NCI-H524 treated with DMSO at 0.1 percent for 48 hours (cell line): ENCODE results near the gene B9D1.

ENCODE experiments used
- DNase-seq: peaks from one replicate; lab custom pipeline; 2025; lab: John Stamatoyannopoulos, UW

B9D1 gene

GRCh38 chr17:19338031-19338990 is 24.2 kb downstream of the B9D1 start:
- no peak for DNase-seq

- DNase-seq = no peak
Measured at GRCh38 chr17:19337712-19338023, 24.9 kb downstream of the B9D1 start.

- DNase-seq = no peak
Measured at GRCh38 chr17:19336938-19337711, 25.4 kb downstream of the B9D1 start.

- no peak for DNase-seq
Measured at GRCh38 chr17:19335951-19336631, 26.4 kb downstream of the B9D1 start.

- no peak for DNase-seq
Measured at GRCh38 chr17:19334331-19334730, 28.2 kb downstream of the B9D1 start.

- DNase-seq = no peak
Measured at GRCh38 chr17:19333736-19334290, 28.7 kb downstream of the B9D1 start.

- no peak for DNase-seq
Measured at GRCh38 chr17:19333132-19333440, 29.4 kb downstream of the B9D1 start.

- no peak for DNase-seq
Measured at GRCh38 chr17:19332371-19333131, 30.0 kb downstream of the B9D1 start.

GRCh38 chr17:19331543-19332245 is 30.8 kb downstream of the B9D1 start:
- DNase-seq = no peak

GRCh38 chr17:19331134-19331533 is 31.4 kb downstream of the B9D1 start:
- no peak for DNase-seq

GRCh38 chr17:19330271-19330670 is 32.3 kb downstream of the B9D1 start:
- no peak for DNase-seq

- no peak for DNase-seq
Measured at GRCh38 chr17:19329839-19330238, 32.7 kb downstream of the B9D1 start.

- no peak for DNase-seq
Measured at GRCh38 chr17:19329136-19329535, 33.4 kb downstream of the B9D1 start.

GRCh38 chr17:19328441-19329061 is 34.0 kb downstream of the B9D1 start:
- DNase-seq = no peak

- no peak for DNase-seq
Measured at GRCh38 chr17:19327031-19327783, 35.3 kb downstream of the B9D1 start.

- no peak for DNase-seq
Measured at GRCh38 chr17:19325542-19325941, 37.0 kb downstream of the B9D1 start.

- DNase-seq = no peak
Measured at GRCh38 chr17:19322861-19323260, 39.7 kb downstream of the B9D1 start.

GRCh38 chr17:19322129-19322505 is 40.4 kb downstream of the B9D1 start:
- no peak for DNase-seq

GRCh38 chr17:19321481-19322128 is 40.9 kb downstream of the B9D1 start:
- DNase-seq = no peak
